Adipose tissue (tissue), 3 donors: Measurements from ENCODE around the gene TKT. TPM values are rescaled to one million over a fixed set of nuclear protein-coding genes. Genes with fewer than 3 reads are reported as not detected.
A peak's percentile ranks its signal among the peaks of the same experiment; 100 is the strongest.

ENCODE experiments used
- H3K27ac ChIP-seq: one replicate; pipeline ENCODE4 v1.5.1; 2013; ENCODE audit warnings: low read depth, low read length
- WGBS, 3 donors: extraction: QIAGEN DNeasy Blood & Tissue Kit; methylation state at CpG; one replicate each; pipeline ENCODE4 v1.1.7; 2013; 5-methylcytosine and 5-hydroxymethylcytosine counted together
- polyA plus RNA-seq, 3 donors: library from polyadenylated mRNA; stranded (reverse); fragments of 200-250 nt; gene quantifications; one replicate each; pipeline ENCODE4 v1.2.3, GENCODE V29; 2013
- donor health status: healthy with polysubstance abuse.
- donor health status: Bipolar disorder and iron deficiency.
- donor health status: healthy.

The TKT gene
- polyA plus RNA-seq, 3 donors = 93.0 to 396 (median 273) TPM

DNA sequence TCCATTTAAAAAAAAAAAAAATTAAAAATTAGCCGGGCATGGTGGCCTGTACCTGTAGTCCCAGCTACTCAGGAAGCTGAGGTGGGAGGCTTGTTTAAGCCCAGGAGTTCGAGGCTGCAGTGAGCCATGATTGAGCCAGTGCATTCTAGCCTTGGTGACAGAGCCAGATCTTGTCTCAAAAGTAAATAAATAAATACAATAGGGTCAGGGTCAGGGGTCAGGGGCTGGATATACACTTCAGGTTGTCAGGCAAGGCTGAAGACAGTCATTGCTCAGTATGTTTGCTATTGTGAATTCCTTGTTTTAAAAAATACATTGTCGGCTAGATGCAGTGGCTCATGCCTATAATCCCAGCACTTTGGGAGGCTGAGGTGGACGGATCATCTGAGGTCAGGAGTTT is 8.1 kb upstream of the TKT start:
- no peak overlapping the region for H3K27ac ChIP-seq

DNA sequence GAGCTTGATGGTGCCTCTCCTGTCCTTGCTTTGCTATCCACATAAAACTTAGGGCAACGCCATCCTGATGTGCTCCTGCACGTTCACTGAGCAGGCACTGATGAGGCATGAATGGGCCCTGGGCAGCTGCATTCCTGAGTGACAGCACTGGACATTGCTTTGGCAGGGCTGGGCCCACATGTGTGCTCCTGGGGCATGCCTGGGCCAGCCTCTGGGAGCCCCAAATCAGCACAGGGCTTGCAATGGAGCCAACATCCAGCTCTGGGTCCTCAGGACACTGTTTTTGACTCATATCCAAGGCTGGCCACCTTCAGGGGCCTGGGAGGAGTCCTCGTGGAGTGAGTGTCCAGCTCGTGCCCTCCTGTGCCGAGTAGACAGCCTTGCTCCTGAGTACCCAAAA is 5.9 kb upstream of the TKT start:
- H3K27ac ChIP-seq = no peak overlapping the region
- 69 to 91% (median 80%) methylated on average over 5 of the region's 5 CpGs for WGBS, 3 donors

More for the DNA sequence above, 8.1 kb upstream of the TKT start:
- WGBS, 3 donors = 85 to 89% (median 88%) methylated on average over 4 of the region's 4 CpGs

DNA sequence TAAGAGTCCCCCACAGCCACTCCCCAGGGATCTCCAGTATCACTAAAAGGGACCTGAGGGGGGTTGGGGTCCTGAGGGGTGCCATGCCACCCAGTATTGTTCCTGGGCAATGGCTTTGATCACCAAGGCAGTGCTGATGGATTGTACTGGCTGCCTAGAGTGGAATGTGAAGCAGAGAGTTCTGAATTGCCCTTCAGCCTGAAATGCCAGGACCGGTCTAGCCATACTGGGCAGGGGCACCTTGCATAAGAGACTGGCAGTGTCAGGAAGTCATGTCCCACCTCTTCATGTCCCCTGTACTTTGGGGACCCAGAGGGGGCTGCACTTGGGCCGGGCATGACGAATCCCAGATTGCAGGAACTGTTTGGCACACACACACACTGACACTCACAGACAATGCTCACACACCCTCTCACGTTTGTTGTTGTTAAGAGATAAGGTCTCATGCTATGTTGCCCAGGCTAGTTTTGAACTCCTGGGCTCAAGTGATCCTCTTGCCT is 4.5 kb upstream of the TKT start:
- no peak overlapping the region for H3K27ac ChIP-seq
- WGBS, 3 donors = 70 to 76% (median 74%) methylated on average over 4 of the region's 4 CpGs

DNA sequence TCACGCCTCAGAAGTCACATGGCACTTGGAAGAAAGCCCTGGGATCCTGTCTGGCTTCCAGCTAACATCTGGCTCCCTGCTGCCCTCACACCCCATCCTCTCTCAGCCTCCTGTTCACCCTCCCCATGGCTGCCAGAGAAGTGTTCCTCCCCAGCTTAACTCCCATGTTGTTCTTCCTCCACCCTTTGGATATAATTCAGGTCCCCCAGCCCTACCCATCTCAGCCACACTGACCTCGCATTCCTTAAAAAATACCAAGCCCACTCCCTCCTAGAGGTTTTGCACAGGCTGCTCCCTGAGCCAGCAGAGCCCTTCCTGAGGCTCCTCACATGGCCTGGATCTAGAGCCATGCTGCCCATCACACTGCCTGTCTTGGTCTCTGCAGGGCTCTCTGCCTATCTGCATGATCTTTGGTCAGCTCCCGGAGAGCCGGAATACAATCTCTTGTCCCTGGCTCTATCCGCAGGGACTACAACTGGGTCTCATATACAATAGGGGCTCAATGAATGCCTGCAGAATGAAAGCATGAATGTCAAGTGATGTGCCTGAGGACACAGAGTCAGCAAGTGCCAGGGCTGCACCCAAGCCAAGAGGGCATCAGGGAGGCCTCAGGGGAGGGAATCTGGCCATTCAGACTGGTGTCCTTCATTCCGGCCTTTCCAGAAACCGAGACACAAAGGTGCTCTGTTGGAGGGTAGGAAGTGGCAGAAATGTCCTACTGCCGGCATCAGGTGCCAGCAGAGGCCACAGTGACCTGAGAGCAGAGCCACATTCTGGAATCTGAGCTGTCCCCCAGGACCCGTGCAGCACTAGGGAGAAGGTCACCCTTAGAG is 3.8 kb upstream of the TKT start:
- WGBS, 3 donors = 74 to 80% (median 75%) methylated on average over 9 of the region's 9 CpGs
- H3K27ac ChIP-seq = no peak overlapping the region

DNA sequence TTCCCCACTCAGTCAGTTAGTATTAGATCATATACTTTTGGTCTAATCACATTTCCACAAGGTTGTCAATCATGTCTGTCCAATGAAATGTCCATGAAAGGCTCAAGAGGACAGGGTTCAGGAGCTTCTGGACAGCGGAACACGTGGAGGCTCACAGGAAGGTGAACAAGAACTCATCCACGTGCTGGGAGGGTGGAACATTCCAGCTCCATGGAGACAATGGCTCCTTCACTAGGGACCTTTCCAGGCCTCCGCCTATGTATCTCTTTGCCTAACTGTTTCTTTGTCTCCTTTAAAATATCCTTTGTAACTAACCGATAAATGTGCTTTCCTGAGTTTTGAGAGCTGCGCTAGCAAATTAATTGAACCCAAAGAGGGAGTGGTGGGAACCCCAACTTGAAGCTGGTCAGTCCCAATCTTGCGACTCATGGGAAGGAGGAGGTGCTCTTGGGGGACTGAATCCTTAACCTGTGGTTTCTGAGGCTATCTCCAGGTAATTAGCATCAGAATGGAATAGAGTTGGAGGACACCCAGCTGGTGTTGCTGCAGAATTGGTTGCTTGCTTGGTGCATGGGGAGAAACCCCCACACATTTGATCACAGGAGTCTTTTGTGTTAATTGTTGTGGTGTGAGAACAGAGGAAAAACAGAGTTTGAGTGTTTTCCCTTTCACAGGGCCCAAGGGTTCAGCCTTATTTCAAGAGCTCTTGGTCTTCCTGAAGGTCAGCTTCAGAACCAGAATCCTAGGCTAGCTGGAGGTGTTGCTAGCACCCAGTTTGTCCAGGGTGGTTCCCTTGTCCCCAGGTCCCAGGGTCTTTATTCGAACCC is 3.0 kb upstream of the TKT start:
- WGBS, 3 donors = 80 to 85% (median 81%) methylated on average over 8 of the region's 8 CpGs

DNA sequence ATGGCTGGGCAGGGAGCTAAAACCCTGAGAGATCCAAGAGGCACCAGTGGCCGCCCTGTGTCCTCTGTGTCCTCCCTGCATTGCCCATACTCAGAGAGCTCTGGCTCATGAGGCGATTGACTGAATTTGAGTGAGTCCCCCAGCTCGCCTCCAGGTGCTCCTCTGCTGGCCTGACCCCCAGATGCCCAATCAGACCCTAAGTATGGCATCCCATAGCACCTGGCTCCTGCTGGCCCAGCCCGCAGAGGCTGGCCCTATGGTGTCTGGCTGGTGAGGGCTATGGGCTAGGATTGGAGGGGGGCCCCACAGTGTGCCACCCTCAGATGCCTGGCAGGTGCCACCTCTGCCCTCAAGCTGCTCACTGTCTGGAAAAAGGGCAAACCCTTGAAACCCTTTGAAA is 1.6 kb upstream of the TKT start:
- 86 to 98% (median 98%) methylated on average over 3 to 4 of the region's 4 CpGs for WGBS, 3 donors
- H3K27ac ChIP-seq = no peak overlapping the region

More for the DNA sequence above, 3.0 kb upstream of the TKT start:
- no peak overlapping the region for H3K27ac ChIP-seq

DNA sequence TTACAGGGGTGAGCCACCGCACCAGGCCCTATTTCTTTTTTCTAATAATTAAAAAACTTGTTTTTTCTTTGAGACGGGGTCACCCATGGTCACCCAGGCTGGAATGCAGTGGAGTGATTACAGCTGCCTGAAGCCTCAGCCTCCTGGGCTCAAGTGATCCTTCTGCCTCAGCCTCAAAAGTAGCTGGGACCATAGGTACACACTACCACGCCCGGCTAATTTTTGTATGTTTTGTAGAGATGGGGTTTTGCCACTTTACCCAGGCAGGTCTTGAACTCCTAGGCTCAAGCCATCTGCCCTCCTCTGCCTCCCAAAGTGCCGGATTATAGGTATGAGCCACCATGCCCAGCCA is 858 bp upstream of the TKT start:
- H3K27ac ChIP-seq = no peak overlapping the region
- WGBS, 3 donors = 81 to 95% (median 91%) methylated on average over 5 of the region's 5 CpGs

DNA sequence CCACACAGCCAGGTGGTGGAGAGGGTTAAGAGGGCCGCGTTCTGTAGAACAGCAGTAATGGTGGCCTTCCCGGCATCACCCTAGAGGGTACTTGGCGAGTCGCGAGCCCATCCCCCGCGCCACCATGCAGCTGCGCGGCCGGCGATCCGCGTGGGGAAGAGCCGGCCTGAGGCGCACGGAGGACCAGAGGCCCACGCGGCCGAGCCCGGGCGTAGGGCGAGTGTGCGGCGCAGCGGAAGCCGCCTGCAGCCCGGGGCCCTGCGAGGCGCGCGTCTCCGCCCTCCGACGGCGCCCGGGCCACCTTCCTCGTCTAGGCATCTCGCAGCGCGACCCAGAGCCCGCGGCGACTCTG is 423 bp downstream of the TKT start:
- WGBS, 3 donors = 0% methylated on average over 23 to 44 of the region's 44 CpGs
- H3K27ac ChIP-seq = no peak overlapping the region

DNA sequence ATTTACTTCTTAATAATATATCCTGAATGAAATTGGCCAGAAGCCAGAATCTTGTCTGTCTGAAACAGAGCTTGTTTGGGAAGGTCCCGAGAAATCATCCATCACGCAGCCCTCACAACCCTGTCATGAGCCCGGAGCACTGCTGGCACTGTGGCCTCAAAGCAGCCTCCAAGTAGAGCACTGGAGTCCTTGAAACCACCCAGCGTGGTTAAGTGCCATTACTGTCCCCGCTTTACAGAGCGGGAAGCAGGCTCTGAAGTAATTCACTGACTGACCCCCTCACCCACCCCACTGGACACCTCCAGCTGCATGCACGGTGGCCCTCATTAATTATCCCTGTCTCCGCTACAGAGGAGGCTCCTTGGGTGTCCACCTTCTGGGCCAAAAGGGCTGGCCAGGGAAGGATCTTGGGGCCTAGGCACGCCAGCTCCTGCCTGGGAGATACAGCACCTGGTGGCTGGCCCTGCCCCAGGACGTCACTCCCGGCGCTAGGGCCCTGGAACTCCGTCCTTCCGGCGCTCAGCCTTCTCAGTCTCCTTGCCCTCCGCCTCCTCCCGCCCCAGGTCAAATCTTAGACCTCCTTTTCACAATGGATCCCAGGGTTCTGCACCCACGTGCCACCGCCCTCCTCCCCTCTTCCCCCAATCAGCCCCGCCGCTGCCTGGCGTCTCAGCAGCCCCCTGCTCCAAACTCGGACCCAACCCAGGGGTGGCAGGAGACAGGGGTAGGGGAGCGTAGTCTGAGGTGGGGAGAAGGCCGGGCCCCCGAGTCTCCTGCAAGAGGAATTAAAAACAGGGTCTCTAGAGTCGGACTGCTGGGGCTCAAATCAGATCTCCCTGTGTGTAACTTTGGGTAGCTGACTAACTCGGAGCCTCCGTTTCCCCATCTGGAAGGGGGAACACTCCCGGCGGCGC is 1.1 kb downstream of the TKT start:
- WGBS, 3 donors = 1 to 3% (median 2%) methylated on average over 30 to 32 of the region's 32 CpGs
- no peak overlapping the region for H3K27ac ChIP-seq

DNA sequence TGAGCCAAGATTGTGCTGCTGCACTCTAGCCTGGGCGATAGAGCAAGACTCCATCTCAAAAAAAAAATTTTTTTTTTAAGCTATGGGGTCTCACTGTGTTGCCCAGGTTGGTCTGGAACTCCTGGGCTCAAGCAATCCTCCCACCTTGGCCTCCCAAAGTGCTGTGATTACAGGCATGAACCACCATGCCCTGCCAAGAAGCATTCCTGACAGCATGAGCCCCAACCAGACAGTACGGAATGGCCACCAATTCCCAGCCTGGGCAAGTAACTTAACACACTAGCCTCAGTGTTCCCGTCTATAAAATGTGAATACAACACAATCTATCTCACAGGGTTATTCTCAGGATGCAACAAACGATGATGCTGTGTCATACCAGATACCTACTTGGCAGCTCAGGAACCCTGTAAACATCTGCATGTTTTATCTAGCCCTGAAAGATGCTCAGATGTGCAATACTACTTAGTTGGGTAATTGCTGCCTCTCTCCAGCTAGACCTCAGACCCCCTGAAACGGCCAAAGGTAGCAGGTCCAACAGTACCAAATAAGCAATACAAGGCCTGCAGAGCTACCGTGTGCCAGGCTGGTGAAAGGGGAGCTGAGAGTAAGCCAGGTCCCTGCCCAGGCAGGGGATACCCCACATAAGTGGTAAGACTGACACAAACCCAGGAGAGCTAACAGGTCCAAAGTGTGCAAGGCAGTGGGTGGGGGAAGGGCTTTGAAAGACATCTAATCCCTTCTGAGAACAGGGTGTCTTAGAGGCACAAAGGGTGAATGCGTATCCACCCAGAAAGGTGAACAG is 1.9 kb downstream of the TKT start:
- 47 to 54% (median 48%) methylated on average over 7 of the region's 7 CpGs for WGBS, 3 donors

DNA sequence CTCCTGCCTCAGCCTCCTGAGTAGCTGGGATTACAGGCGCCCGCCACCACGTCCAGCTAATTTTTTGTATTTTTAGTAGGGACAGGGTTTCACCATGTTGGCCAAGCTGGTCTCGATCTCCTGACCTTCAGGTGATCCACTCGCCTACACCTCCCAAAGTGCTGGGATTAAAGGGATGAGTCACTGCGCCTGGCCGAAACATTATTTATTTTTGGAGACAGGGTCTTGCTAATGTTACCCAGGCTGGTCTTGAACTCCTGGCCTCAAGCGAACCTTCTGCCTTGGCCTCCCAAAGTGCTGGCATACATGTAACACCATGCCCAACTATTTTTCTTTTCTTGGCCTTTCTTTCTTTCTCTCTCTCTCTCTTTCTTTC is 2.9 kb downstream of the TKT start:
- H3K27ac ChIP-seq = peak overlapping the region; percentile 74
- WGBS, 3 donors = 70 to 90% (median 81%) methylated on average over 8 of the region's 8 CpGs

More for the DNA sequence above, 1.9 kb downstream of the TKT start:
- no peak overlapping the region for H3K27ac ChIP-seq

DNA sequence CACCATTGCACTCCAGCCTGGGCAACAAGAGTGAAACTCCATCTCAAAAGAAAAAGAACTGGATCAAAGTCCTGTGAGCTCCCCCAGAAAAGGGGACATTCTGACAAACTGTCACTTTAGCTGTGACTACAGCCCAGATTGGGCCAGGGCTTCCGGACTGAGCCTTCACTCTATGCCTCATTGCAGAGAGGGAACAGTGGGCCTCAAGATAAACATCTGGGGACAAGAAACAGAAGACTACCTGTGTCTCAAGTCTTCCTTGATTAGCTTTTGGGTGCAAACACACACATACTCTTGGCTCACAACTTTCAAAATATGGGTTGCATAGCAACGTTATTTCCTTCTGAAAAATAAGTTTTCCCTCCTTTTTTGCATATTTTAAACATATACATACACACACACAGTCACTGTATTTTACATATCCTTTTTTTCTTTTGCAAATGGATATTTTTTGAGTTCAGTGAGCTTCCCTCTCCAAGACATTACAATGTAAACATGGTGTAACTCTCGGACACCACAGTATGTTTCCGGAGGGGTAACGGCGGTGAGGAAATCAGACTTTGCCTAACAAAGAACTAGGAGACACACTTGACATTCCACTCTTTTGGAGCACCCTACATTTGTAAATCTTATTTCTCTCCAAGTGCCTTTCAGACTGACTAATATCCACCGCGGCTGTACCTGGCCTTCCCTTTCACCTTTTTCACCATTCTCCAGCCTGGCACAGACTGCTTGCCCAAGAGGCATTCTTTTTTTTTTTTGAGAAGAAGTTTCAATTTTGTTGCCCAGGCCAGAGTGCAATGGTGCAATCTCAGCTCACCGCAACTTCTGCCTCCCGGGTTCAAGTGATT is 3.5 kb downstream of the TKT start:
- no peak overlapping the region for H3K27ac ChIP-seq
- 30 to 38% (median 33%) methylated on average over 10 of the region's 10 CpGs for WGBS, 3 donors

DNA sequence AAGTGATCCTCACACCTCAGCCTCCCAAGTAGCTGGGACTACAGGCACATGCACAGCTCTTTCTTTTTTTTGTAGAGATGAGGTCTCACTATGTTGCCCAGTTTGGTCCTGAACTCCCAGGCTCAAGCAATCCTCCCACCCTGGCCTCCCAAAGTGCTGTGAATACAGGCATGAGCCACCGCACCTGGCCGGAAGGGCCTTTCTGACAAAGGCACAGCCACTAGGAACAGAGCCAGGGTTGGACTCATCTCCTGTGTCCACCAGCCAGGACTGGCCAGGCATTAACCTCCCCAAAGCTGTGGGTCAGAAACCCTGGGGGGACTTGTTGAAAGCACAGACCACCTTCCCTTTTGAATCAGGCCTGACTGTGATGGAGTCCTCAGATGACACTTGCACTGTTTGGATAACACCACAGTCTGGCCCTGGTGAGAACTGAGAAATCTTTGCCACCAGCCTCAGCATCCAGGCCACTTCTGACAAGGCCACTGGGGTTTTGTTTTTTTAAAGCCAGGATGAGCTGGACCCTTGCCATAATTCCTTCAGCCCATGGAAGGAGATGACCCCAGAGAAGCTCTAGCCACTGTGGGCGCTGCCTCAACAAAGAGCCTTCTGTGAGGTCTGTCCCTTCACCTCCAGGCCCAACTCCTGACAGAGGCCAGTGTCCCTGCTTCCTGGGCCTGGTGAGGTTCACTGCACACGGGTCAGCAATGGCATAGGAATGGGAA is 4.8 kb downstream of the TKT start:
- no peak overlapping the region for H3K27ac ChIP-seq
- 72 to 82% (median 77%) methylated on average over 4 of the region's 4 CpGs for WGBS, 3 donors

DNA sequence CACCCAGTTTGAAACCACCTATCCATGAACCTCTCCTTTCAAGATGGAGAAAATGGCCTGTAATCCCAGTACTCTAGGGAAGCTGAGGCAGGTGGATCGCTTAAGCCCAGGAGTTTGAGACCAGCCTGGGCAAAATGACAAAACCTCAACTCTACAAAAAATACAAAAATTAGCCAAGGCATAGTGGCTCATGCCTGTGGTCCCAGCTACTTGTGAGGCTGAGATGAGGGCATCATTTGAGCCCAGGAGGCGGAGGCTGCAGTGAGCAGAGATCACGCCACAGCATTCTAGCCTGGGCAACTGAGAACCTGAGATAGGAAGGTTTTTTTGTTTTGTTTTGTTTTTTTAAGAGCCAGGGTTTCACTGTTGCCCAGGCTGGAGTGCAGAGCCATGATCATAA is 5.4 kb downstream of the TKT start:
- no peak overlapping the region for H3K27ac ChIP-seq
- 72 to 98% (median 89%) methylated on average over 3 of the region's 3 CpGs for WGBS, 3 donors

DNA sequence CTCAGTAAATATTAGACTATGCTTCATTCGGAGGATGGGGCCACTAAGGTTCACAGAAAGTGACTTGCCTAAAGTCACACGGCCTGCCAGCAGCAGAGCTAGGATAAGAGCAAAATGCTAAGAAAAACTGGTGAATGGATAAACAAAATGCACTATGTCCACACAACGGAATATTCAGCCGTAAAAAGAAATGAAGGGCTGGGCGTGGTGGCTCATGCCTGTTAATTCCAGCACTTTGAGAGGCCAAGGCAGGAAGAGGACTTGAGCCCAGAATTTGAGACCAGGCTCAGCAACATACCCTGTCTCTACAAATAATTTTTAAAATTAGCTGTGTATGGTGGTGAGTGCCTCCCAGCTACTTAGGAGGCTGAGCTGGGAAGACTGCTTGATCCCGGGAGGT is 7.7 kb downstream of the TKT start:
- H3K27ac ChIP-seq = no peak overlapping the region
- WGBS, 3 donors = 79 to 86% (median 79%) methylated on average over 6 of the region's 6 CpGs

DNA sequence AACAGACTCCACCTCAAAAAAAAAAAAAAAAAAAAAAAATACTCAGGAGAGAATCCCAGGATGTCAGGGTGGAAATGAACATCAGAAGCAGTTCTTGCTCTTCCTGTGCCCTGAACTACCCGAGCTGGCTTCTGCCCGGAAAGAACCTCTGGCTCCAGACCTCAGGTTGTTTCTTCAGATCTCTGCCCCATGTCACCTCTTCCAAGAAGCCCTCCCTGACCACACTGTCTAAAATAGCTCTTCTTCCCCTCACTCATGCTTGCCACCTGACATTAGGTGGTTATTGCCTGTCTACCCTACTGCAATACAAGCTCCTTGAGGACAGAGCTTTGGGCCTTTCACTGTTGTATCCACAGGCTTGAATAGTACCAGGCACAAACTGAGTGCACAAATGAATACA is 8.2 kb downstream of the TKT start:
- WGBS, 3 donors = 27 to 62% (median 47%) methylated on average over 2 of the region's 2 CpGs
- H3K27ac ChIP-seq = no peak overlapping the region
